GM18517 (cell line): ENCODE data around the gene FCN3.
"Not testable (repeated sequence)": the region's sequence is repeated elsewhere in the genome, so short reads cannot be mapped to it uniquely, and the experiment has no call there.

Experiments
- ATAC-seq: cut with Tn5 transposase; IDR thresholded peaks from one replicate; pipeline ENCODE4 v1.9.1; 2021; ENCODE audit warnings: mild to moderate bottlenecking, moderate library complexity; ENCODE audit not compliant: unreplicated experiment

Gene FCN3

DNA sequence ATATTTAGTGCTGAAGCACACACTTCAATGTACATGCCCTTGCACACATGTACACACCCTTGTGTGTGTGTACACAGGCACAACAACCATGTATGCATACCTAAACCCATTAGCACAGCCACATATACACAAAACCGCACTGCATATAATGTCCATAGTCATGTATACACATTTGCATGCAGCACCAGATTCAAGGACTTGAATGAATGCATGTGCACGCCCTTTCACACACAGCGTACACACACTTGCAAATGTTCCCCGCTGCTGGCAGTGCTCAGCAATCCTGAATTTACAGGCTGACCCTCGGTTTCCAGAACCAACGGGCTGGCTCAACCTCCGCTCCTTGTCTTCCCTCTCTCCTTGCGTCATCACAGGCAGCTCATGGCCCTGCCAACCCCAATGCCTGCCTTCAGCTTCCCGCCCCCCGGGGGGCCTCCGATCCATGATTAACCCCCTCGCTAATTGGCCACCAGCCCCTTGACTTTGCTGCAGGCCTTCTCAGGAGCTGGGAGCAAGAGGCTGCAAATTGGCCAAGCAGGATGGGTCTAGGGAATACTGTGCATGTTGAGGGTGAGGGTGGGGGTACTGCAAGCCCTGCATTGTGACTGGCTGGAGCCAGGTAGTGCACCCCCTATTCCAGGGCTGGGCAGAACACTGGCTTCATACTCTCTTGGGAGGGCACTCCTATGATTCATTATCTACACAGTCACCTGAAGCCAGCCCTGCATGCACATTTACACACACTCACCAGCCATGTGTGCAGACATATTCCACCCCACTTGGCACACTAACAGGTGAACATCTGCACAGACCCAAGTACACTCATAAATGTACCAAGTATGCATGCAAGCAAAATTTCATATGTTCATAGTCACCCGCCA lies 25.7 kb upstream of the FCN3 start:
- no peak for ATAC-seq

DNA sequence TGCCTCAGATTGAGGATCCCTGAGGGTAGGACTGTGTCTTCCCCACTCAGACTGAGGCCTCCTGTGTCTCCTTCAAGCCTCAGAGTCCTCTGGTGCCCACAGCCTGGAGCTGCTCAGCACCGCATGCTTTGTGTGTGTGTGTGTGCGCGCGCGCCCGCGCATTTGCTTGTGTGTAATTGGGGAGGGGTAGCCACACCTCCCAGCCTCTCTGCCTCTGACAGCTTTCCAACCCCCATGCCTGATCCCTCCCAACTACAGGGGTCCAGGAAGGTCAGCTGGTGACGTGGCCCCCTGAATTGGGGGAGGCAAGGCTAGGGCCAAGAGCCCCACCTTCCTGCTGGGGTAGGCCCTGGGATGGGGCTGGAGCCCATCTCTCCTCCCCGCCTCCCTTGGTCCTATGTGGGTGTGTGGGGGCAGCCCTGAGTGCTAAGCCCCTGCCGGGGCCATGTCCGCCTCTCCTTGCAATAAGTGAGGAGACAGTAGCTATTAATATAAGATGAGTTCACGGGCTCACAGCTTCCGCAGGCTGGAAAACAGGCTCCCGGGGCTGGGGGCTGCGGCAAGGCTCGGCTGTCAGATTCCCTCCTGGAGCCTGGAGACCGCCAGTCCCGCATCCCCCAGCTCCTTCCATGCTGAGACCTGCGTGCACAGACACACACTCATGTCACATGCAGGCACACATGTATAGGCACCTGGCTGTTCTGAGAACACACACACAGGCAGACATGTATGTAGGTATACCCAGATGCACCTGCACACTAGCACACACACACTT lies 24.8 kb upstream of the FCN3 start:
- ATAC-seq, result no peak

DNA sequence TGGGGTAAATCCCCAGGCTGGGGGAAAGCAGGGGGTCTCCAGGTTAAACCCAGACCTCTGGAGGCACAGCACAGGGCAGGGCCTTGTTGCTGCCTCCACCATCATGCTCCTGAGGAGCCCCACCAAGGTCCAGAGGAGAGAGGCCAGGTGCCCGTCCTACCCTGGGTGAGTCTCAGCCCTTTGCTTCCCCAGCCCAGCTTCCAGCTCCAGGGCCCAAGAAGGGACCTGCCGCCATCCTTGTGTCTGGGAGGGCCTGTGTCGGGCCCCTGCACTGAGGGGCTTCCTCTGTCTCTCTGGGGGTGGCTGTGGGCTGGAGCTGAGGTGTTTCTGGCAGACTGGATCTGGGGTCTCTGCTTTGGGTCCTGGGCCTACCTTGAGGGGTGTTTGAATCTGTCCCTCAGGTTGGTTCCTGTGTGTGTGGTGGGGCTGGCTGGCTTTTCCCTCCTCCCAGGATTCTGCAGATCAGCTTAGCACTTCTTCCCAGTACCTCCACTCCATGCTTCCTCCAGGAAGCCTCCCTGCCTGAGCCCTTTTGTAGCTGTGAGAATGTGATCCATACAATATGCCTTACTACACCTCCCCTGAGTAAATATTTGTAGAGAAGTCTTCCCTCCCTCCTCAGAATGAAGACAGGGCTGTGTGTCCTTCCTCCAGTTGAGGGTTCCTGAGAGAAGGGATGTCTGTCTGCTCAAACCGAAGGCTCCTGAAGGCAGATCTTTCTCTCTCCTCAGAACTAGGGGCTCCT lies 24.0 kb upstream of the FCN3 start:
- no peak for ATAC-seq

DNA sequence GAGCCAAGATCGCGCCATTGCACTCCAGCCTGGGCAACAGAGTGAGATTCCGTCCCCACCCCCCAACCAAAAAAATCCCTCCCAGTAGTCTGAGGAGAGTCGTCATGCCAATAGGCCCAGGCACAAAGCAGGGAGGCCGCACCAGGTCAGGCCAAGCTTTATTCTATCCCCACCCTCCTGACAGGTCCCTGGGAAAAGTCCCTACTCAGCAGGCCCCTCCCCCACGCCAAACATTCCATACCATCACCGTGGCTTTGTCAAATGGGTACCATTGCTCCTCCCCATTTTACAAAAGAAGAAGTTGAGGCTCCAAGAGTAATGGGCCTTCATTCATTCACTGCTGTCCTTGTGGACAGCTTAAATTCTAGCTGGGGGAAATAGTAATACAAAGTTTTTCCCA lies 23.1 kb upstream of the FCN3 start:
- ATAC-seq, result no peak

DNA sequence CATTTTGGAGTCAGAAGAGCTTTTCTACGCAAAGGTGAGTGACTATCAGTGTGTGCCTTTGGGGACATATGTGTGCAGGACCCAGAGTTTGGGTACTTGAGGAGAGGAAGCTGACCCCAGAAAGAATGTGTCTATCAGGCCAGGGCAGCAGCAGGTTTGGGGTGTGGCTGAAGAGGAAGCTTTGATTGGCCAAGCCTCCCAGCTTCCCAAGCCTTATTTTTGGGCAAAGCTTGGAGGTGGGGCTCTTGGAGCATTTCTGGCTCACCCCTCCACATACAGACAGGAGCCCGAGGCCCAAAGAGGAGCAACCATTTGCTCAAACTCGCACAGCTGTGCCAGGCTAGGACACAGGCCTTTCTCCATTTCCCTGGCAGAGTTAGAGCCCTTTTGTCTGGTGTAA lies 22.5 kb upstream of the FCN3 start:
- no peak for ATAC-seq

DNA sequence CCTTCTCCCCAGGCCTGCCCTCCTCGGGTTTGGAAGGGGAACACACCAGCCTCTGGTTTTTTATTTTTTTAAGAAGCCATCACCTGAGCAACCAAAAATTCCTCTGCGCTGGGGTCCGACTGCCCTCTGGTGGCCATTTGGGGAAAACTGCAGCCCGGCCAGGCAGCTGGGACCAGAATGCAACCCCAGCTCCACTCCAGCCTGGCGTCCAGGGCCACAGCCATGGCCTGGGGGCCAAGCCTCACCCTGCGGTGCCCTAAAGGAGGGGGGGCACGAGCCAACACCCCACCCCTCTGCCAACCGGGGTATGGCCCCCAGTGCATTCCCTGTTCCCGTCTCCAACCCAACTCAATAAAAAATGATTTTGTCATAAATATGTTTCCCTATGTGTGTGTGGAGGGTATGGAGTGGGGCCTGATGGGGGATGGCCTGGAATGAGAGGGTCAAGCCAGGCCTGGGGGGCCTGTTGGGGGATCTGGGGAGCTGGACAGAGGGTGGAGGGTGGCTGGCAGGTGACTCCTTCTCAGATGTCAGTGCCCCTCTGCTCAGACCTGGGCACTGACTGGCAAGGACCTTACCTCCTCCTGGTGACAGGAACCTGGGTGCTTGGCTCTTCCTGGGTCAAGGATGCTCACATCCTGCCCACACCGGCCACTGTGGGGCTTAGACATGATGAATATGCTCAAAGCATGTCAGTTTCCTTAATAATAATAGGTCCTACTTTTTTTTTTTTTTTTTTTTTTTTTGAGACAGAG lies 21.0 kb upstream of the FCN3 start:
- no peak for ATAC-seq

DNA sequence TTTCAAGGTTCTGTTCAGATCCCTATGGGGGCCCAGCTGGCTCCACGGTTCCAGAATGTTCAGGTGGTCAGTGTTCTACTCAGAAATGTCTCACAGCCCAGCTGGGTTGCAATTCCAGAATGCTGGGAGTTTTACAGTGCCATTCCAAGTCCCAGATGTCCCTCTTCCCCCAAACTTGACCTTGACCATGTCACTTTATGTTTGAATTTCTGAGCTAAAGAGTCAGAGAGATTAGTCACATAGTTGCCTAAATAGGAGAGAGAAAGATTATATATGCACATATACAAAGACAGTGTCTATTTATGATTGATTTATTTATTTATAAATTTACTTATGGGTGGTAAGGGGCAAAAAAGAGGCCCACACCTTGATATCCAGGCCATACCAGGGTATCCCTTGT lies 20.3 kb upstream of the FCN3 start:
- no peak for ATAC-seq

DNA sequence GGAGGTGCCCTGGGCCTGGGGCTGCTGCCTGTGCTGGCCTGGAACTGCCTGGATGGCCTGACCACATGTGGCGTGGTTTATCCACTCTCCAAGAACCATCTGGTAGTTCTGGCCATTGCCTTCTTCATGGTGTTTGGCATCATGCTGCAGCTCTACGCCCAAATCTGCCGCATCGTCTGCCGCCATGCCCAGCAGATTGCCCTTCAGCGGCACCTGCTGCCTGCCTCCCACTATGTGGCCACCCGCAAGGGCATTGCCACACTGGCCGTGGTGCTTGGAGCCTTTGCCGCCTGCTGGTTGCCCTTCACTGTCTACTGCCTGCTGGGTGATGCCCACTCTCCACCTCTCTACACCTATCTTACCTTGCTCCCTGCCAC lies 19.6 kb upstream of the FCN3 start:
- ATAC-seq, result no peak

DNA sequence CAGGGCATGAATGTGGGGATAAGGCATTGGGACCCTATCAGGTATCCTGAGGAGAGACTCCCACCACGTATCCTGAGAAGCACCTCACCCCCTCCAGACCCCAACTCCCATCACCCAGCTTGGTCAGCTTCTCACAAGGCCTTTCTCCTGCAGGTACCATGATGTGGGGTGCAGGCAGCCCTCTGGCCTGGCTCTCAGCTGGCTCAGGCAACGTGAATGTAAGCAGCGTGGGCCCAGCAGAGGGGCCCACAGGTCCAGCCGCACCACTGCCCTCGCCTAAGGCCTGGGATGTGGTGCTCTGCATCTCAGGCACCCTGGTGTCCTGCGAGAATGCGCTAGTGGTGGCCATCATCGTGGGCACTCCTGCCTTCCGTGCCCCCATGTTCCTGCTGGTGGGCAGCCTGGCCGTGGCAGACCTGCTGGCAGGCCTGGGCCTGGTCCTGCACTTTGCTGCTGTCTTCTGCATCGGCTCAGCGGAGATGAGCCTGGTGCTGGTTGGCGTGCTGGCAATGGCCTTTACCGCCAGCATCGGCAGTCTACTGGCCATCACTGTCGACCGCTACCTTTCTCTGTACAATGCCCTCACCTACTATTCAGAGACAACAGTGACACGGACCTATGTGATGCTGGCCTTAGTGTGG lies 19.1 kb upstream of the FCN3 start:
- no peak for ATAC-seq

DNA sequence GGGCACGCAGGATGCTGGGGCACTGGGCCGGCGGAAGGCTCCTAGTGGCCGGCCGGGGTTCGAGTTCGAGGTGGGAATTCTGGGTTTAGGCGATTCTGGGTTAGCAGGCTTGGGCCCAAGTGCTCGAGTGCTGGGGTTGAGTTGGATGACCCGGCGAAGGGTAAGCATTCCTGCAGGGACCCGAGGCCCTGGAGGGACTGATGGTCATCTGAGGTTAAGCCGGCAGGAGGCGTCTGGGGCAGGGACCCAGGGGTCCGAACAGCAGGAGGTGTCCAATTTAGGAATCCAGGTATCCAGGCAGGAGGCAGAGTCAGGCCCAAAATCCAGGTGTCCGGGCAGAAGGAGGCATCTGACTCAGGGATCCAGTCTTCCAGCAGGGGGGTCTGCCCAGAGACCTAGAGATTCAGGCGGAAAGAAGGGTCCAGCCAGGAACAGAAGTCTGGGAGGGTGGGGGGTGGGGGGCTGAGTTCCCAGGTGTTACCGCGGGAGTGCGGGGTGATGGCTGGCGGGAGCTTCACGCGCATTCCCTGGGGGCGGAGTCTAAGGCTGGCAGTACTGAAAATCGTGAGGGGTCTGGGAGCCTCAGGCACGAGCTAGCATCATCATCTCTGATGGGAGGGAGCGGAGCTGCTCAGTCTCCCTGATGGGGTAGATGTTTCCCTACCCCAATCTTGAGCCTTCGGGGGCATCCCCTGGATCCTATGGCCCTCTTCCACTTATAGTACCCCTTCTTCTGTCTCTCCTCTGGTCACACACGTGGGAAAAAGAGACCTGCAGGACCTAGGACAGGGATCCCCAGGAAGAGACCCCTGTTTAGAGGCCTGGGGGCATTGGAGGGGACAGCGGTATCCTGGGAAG lies 18.4 kb upstream of the FCN3 start:
- ATAC-seq, result no peak

DNA sequence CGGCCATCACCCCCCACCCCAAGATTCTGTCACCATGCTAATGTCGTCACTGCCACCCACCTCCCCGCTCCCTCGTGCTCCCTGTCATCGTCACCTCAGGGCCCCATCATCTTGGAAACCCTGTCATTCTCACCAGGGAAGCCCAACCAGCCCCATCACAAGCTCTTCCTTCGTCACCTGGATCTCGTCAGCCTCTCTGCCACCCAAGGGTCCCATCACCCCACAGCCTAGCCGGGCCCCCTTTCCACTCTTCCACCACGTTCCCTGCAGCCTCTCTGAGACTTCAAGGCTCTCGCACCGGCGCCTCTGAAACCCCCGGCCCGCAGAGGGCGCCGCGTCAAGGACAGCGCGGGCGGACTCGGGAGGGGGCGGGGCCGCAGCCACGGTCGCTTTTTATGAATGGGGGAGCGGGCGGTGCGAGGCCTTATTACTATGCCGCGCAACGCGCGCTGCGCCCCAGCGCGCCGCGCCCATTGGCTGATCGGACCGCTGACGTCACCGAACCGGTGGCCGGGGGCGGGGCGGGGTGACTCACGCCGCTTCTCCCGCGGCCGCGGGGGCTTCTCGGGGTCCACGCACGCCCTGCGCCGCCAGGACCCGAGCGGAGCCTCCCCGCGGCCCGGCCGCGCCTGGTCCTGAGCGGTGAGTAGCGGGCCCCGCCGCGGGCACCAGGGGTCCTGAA lies 17.6 kb upstream of the FCN3 start, which contains the start of gene GPR3:
GPR3 (plus strand) TSS at position 527 of the 682 bp plus-strand sequence. CDS start 1,177 bp downstream, outside the sequence.
- peak; percentile 46 for ATAC-seq

DNA sequence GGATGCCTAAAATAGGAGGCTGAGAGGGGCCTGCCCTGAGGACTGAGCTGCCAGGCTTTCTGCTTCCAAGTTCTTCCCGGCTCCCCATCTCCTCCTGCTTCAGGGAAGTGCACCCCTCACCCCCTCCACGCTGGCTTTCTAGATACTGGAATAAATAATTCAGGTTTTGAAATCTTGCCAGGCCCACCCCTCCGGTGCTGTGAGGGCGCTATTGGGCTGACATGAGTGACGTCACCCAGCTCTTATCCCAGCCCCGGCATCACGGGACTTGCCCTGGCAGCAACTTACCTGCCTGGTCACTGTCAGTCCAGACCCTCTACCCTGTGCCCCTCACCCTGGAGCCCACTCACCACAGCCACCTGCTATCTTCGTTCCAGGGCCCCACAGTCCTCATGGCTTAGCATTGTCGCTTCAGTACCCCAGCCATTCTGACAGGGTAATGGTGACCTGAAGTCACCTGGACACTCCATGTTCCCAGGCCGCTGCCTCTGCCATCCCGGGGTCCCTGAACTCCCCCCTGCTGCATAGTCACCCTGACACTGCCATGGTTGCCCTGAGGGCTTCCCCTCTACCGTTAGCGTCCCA lies 17.0 kb upstream of the FCN3 start:
- ATAC-seq, result no peak

DNA sequence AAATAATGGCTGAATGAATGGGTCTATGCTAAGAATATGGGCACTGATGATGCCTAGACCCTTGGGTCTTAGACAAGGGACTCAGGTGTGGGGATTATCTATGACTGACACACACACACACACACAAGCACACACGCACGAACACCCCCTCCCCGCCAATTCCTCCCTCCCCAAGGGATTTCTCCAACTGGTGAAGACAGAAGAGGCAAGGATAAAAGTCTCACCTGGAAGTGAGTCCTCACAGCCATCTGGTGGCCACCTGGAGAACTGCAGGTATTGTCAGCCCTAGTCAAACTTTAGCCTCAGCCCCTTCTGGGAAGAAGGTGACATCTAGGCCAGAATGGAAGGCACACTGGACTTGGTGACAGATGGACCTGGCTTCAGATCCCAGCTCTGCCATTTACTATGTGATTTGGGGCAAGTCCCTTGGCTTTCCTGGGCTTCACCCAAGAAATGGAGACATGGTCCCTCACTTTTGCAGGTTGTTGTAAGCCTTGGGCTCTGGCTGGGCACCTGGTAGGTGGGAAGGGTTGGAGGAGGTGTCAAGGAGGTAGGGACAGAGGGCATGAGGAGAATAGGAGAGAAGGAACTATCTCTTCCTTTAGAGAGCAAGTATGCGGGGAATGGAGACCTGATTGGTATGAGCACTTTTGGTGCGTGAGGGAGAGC lies 13.8 kb upstream of the FCN3 start:
- no peak for ATAC-seq

DNA sequence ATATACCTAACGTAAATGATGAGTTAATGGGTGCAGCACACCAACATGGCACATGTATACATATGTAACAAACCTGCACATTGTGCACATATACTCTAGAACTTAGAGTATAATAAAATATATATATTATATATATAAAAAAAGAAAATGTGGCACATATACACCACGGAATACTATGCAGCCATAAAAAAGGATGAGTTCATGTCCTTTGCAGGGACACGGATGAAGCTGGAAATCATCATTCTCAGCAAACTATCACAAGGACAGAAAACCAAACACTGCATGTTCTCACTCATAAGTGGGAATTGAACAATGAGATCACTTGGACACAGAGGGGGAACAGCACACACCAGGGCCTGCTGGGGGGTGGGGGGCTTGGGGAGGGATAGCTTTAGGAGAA lies 10.2 kb upstream of the FCN3 start:
- ATAC-seq, result not testable (repeated sequence)

DNA sequence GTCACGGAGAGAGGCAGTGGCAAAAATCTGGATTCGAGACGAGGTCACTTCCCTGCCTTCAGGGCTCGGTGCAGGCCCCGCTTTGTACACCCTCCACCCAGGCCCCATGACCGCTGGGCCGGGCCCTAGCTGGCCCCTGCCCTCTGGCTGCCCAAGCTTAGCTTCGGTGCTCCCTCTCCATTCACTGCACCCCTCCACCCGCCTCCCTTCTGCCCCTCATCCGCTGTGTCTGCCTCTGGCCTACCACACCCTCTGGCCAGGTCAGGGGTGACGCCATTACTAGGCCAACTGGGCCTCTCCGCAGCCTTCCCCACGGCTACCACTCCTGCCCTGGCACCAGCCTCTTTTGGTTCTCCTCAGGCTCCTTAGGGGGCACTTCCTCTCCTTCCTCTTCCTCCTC lies 9.0 kb upstream of the FCN3 start:
- ATAC-seq, result no peak

DNA sequence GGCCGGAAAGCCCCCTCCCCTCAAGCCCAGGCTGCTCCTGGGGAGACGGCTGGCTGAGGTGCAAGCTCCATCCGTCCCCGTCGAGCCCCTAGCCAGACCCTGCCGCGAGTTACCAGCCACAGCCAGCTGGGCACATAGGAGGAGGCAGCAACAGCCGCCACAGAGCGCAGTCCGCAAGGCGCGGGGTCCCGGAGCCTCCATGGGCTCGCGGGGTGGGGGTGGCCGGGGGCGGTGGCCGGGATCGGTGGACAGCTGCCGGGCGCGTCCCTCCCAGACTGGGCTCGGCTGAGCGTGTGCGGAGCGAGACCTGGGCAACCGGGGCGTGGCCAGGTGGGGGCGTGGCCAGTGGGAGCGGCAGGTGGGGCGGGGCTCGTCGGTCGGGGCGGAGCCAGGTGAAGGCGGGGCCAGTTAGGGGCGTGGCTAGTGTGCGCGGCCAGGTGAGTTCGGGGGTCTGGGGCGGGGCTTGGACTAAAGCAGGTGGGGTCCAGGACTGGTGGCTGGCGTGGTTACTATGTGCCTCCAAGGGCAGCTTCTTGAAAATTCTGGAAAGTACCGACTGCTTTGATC lies 8.5 kb upstream of the FCN3 start, which contains the start of gene CD164L2:
CD164L2 (minus strand) TSS at position 295 of the 567 bp plus-strand sequence; CDS start at position 201, 94 bp downstream.
- no peak for ATAC-seq
